Panc1 (cell line): ENCODE data around the gene LHFPL3. TPM values are rescaled to one million over a fixed set of nuclear protein-coding genes. Genes with fewer than 3 reads are reported as not detected.

Experiments
- ATAC-seq: fragments of 200-7000 bp; cut with Tn5 transposase; 2 replicates; pipeline ENCODE4 v1.9.1; 2020; ENCODE audit warnings: mild to moderate bottlenecking, moderate library complexity
- BruUV-seq: library from RNA; stranded (reverse); fragments of 400-500 nt; replicated peaks from 2 replicates; lab custom pipeline; 2021; lab: Mats Ljungman, UMichigan
- CTCF ChIA-PET: fragments of 300-600 bp; sonication (Branson Sonifier 250); formaldehyde crosslinking; loops from one replicate; lab custom pipeline; 2022; ENCODE audit warnings: antibody characterized with exemption; lab: Charles Lee
- POLR2A ChIA-PET: fragments of 300-600 bp; sonication (Branson Sonifier 250); formaldehyde crosslinking; loops from one replicate; lab custom pipeline; 2022; ENCODE audit warnings: antibody characterized with exemption; lab: Charles Lee
- DNase-seq: peaks from one replicate; pipeline ENCODE4 v3.0.0-alpha.2; 2010; ENCODE audit warnings: low read depth, low spot score
- H3K27ac ChIP-seq: 2 replicates; pipeline ENCODE4 v1.5.1; 2011; ENCODE audit warnings: mild to moderate bottlenecking, low read length, inconsistent platforms
- H3K27me3 ChIP-seq: fragments of 200-500 bp; sonication (Bioruptor generic); 2 replicates; pipeline ENCODE4 v1.6.0; 2014; ENCODE audit warnings: low read length, inconsistent platforms; ENCODE audit not compliant: control insufficient read depth, insufficient read depth
- H3K36me3 ChIP-seq: fragments of 200-500 bp; sonication (Bioruptor generic); 2 replicates; pipeline ENCODE4 v1.5.1; 2014; ENCODE audit warnings: inconsistent platforms, mild to moderate bottlenecking, low read length, moderate library complexity; ENCODE audit not compliant: control insufficient read depth, insufficient read depth
- H3K4me1 ChIP-seq: 2 replicates; pipeline ENCODE4 v1.5.1; 2011; ENCODE audit warnings: inconsistent platforms, mild to moderate bottlenecking, low read length, moderate library complexity; ENCODE audit not compliant: control insufficient read depth, insufficient read depth
- H3K4me3 ChIP-seq, 2 experiments: 2 replicates each; pipeline ENCODE4 v1.5.1; 2011 to 2012; ENCODE audit warnings: low read depth in 2 of 2, low read length in 2 of 2, mild to moderate bottlenecking in 2 of 2, inconsistent platforms in 1 of 2, moderate library complexity in 1 of 2
- H3K9me3 ChIP-seq: fragments of 200-500 bp; sonication (Bioruptor generic); 2 replicates; pipeline ENCODE4 v1.5.1; 2014; ENCODE audit warnings: low read depth, mild to moderate bottlenecking, inconsistent platforms, low read length, moderate library complexity; ENCODE audit not compliant: control insufficient read depth, insufficient read depth
- CTCF ChIP-seq: fragments of 450-650 bp; IDR thresholded peaks from 2 replicates; pipeline ENCODE4 v1.5.1; 2017; ENCODE audit warnings: mild to moderate bottlenecking
- POLR2AphosphoS5 ChIP-seq: IDR thresholded peaks from 2 replicates; pipeline ENCODE4 v1.6.1; 2012; ENCODE audit warnings: mild to moderate bottlenecking, low read depth, low read length, moderate library complexity
- REST ChIP-seq, 2 experiments: IDR thresholded peaks; 2 replicates each; pipeline ENCODE4 v1.6.1; 2011 to 2012; ENCODE audit warnings: low read depth in 2 of 2, control low read depth in 1 of 2, low read length in 1 of 2, mild to moderate bottlenecking in 1 of 2, moderate library complexity in 1 of 2; ENCODE audit not compliant: insufficient read depth in 1 of 2
- SIN3A ChIP-seq: IDR thresholded peaks from 2 replicates; pipeline ENCODE4 v1.6.1; 2012; ENCODE audit warnings: low read depth, mild to moderate bottlenecking, low read length, moderate library complexity, borderline replicate concordance; ENCODE audit not compliant: insufficient read depth
- TCF7L2 ChIP-seq: IDR thresholded peaks from 2 replicates; pipeline ENCODE4 v1.6.1; 2011; ENCODE audit warnings: mild to moderate bottlenecking, low read depth, low read length, inconsistent platforms
- in situ Hi-C: cut with HindIII; loops from 2 replicates; pipeline ENCODE4 v1.10.0; 2016; ENCODE audit warnings: low sequenced_read_pairs, low pct_unique_long_range_greater_than_20kb
- intact Hi-C: fragments of 100-400 bp; cut with micrococcal nuclease; formaldehyde crosslinking; loops from one replicate; pipeline ENCODE4 v1.10.0; 2022; ENCODE audit not compliant: unreplicated experiment
- total RNA-seq: library from RNA; stranded (reverse); gene quantifications from one replicate; pipeline ENCODE4 v1.2.1, GENCODE V29; 2021; ENCODE audit not compliant: unreplicated experiment

Gene LHFPL3
- total RNA-seq, 1 experiment from 2014 or later, result not detected

GRCh38 chr7:104945599-104945956 lies 617.2 kb downstream of the LHFPL3 start:
- TF ChIP-seq REST (IDR thresholded peaks at IDR 0.05; ENCODE audit: insufficient read depth in 1 of 2, low read depth in 2 of 2, low read length in 1 of 2), result no peak
- no peak for TF ChIP-seq TCF7L2
- no peak for TF ChIP-seq CTCF
- TF ChIP-seq SIN3A, result no peak
- TF ChIP-seq POLR2AphosphoS5, result no peak
- no peaks in the 10 kb centered on the region for H3K27me3 ChIP-seq
- BruUV-seq, result no TSS peak
- H3K4me1 ChIP-seq, result peaks cover 18% of the 10 kb centered on the region
- CTCF ChIA-PET, result no interaction called here
- H3K9me3 ChIP-seq, result no peaks in the 10 kb centered on the region
- peak overlapping the region; percentile 67 for H3K27ac ChIP-seq
- H3K4me3 ChIP-seq, result peak overlapping the region; percentile 16 to 49; a peak in 3 of 4 replicates
- H3K36me3 ChIP-seq, result no peaks in the 10 kb centered on the region
- no peak for ATAC-seq
- intact Hi-C loops, result no loop called here
- POLR2A ChIA-PET, result interaction anchor here (0.6 to 0.9 kb wide), 2 partner anchors 17 to 651 kb away, joined by 3 to 5 read pairs; no protein-coding TSS in a partner anchor
- in situ Hi-C loops, result no loop called here
- DNase-seq, result no peak

DNA sequence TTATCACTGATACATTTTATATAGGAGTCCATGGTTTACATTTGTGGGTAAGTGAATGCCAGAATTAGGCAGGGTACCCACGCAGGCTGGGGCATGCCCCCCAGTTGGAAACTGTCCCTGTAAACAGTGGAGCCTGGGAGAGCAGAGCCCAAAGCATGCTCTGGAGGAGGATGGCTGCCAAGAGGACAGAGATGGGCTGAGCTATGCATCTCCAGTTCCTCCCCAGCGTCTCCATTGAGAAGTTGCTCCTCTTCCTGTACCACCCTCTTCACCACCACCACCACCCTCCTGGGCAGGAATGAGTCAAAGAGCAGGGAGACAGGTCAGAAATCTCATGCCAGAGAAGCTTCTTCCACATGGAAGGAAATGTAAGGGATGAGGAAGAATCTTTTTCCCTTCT lies 617.9 kb downstream of the LHFPL3 start:
- TF ChIP-seq TCF7L2, result no peak
- no peak for TF ChIP-seq SIN3A
- TF ChIP-seq CTCF, result no peak
- no peak for TF ChIP-seq REST (IDR thresholded peaks at IDR 0.05; ENCODE audit: insufficient read depth in 1 of 2, low read depth in 2 of 2, low read length in 1 of 2)
- TF ChIP-seq POLR2AphosphoS5, result no peak
- POLR2A ChIA-PET, result no interaction called here

More for the DNA sequence above, 617.9 kb downstream of the LHFPL3 start:
- intact Hi-C loops, result no loop called here
- BruUV-seq, result no TSS peak
- CTCF ChIA-PET, result no interaction called here
- Histone ChIP-seq H3K4me3 (no peak overlapping the region), H3K36me3 (no peaks in the 10 kb centered on the region), H3K4me1 (peaks cover 18% of the 10 kb centered on the region), H3K9me3 (no peaks in the 10 kb centered on the region), H3K27me3 (no peaks in the 10 kb centered on the region), H3K27ac (no peak overlapping the region)
- ATAC-seq (no peak), DNase-seq (no peak)
- in situ Hi-C loops, result no loop called here
